Stomach (tissue), 4 donors: Measurements from ENCODE around the gene OAS3.

Experiments
- EP300 ChIP-seq: sonication (generic); formaldehyde crosslinking; IDR thresholded peaks from one replicate; pipeline ENCODE4 v1.6.1; 2017; ENCODE audit warnings: antibody characterized with exemption
- POLR2A ChIP-seq, 4 donors: fragments of 450-650 bp; IDR thresholded peaks; one replicate each; pipeline ENCODE4 v1.6.1; 2016; ENCODE audit warnings: antibody characterized with exemption in 4 of 4, control low read depth in 2 of 4, mild to moderate bottlenecking in 1 of 4, moderate library complexity in 1 of 4
- POLR2AphosphoS5 ChIP-seq, 3 donors: sonication (generic); formaldehyde crosslinking; IDR thresholded peaks; one replicate each; pipeline ENCODE4 v1.6.1; 2016; ENCODE audit warnings: antibody characterized with exemption in 3 of 3
- TF ChIP-seq, protein P1 (sequence below), 7 experiments: fragments of 450-650 bp in 4 of 7; fragments of 200-600 bp in 3 of 7; sonication (generic) in 3 of 7; IDR thresholded peaks; one replicate each; pipeline ENCODE4 v1.5.1; 2016 to 2019; ENCODE audit warnings: antibody characterized with exemption in 7 of 7, control low read depth in 2 of 7, mild to moderate bottlenecking in 1 of 7

DNA sequence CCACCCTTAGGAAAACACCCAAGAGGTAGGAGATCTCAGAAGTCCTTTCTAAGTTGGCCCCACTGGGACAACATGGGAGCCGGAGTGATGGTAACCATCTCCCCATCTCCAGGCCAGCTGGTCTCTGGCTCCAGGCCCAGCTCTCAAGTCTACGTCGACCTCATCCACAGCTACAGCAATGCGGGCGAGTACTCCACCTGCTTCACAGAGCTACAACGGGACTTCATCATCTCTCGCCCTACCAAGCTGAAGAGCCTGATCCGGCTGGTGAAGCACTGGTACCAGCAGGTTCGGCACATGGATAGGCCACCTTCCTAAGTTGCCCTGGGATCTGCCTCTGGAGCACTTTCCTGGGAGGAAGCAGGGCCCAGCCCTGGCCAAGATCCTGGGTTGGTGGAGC lies 29.0 kb downstream of the OAS3 start:
- TF ChIP-seq POLR2A (IDR thresholded peaks at IDR 0.05), result no peak
- TF ChIP-seq, protein P1, sequence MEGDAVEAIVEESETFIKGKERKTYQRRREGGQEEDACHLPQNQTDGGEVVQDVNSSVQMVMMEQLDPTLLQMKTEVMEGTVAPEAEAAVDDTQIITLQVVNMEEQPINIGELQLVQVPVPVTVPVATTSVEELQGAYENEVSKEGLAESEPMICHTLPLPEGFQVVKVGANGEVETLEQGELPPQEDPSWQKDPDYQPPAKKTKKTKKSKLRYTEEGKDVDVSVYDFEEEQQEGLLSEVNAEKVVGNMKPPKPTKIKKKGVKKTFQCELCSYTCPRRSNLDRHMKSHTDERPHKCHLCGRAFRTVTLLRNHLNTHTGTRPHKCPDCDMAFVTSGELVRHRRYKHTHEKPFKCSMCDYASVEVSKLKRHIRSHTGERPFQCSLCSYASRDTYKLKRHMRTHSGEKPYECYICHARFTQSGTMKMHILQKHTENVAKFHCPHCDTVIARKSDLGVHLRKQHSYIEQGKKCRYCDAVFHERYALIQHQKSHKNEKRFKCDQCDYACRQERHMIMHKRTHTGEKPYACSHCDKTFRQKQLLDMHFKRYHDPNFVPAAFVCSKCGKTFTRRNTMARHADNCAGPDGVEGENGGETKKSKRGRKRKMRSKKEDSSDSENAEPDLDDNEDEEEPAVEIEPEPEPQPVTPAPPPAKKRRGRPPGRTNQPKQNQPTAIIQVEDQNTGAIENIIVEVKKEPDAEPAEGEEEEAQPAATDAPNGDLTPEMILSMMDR (IDR thresholded peaks at IDR 0.05), result no peak
- no peak for TF ChIP-seq POLR2AphosphoS5 (IDR thresholded peaks at IDR 0.05)
- TF ChIP-seq EP300, result no peak
